Kidney glomerular epithelial cell (primary cell): ENCODE data around the gene HOXA7.
A peak's percentile ranks its signal among the peaks of the same experiment; 100 is the strongest.

ENCODE experiments used
- DNase-seq: peaks from one replicate; lab custom pipeline; 2025; lab: John Stamatoyannopoulos, UW

HOXA7 gene

DNA sequence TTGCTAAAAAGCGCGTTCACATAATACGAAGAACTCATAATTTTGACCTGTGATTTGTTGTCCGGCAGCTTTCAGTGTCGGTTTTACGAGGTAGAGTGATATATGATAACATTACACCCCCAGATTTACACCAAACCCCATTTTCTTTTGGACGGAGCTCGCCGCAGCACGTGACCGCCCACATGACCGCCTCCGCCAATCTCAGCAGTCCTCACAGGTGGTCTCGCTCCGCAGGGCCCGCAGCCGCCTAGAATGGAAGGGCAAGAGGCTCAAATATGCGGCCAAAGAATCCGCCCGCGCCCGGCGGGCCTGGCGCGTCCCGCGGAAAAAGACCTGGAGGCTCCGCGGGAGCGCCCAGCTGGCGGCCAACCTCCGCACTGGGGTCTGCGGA is at the start of gene HOXA7:
HOXA7 (minus strand) TSS at position 168 of the 391 bp plus-strand sequence; CDS start at position 38, 130 bp downstream.
- DNase-seq = no peak

DNA sequence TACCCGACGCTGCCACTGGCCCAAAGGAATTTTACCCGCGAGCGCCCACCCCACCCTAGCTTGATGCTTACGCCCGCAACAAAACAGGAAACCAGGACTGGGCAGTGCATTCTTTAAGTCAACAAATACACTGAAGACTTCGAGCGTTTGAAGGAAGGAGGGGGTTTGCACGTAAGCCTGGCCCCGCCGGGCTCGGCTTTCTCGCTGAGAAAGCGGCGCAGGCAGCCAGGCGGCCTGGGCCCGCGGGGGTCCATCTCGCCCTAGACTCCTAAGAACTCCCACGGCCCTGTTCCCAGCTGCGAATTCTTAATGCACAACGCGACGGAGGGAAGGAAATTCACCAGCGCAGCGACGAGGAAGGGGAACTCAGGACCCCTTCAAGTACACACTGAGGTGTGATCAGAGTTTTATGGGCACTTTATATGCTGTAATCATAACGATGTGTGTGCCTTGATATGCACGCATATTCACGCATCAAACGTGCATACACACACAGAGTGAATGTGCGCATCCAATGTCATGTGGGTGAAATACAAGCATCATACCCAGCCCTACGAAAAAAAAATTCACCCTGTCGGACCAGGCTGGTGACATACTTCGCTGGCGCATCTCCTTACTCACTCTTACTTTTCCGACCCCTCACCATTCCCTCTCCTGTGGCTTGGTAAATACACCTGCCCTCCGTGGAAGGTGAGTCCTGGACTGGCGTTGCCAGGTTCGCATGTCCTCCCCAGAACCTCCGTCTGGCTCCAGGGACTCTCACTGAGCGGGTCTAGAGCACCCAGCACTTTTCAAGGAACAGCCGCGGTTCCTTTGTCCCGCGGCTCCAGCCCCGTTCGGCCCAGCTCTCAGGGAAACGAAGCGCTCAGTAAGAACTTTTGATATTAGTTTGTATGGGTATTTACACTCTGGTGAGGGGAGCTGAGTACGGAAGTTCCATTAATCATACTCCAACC is 49.1 kb upstream of the HOXA7 start:
- DNase-seq = no peak

DNA sequence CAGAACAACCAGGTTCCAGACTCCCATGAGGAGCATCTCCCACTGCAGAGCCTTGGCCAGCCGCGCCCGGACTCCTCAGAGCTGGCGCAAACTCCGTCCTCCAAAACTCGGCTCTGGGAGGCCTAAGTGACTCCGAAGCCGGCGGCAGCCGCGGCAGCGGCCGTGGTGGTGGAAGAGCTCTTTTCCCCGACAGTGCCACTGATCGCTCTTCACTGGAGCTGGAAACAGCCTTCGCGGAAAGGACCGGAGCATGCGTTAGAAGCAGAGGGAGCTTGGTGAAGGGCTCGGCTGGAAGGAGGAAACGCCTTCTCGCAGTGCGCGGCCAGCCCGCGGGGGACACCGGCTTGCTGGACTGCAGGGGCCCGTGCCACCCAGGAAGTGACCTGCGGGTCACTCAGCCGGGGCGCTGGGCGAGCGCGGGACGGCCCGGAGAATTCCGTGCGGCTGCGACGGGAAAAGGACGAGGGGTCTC is 48.4 kb upstream of the HOXA7 start:
- DNase-seq = no peak

DNA sequence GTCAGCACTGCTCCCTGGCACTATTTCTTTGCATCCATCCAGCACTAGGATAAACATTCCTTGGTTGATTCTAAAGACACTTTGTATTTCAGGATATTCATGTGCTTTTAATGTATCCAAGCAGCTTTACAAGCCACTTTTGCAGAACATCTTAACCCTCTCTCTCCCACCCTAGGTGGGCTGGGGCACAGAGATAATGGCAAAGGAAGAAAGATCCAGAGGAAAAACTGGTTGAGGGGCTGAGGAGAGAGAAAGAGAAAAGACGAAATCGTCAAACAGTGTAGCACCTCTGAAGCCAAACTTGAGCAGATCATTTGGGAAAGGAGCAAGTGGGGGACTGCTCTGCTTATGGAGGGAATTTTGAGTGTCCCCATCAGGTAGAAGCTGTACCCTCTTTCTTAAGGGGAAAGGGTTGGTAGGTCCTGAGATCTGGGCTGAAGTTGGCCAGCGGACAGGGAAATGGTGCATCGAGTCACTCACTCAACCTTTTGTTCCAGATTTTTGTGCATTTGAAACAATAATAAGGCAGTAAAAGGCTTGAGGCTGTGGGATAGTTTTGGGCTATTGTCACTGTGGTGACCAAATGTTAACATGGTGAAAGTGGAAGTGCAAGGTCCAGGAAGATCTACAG is 47.6 kb upstream of the HOXA7 start:
- no peak for DNase-seq

DNA sequence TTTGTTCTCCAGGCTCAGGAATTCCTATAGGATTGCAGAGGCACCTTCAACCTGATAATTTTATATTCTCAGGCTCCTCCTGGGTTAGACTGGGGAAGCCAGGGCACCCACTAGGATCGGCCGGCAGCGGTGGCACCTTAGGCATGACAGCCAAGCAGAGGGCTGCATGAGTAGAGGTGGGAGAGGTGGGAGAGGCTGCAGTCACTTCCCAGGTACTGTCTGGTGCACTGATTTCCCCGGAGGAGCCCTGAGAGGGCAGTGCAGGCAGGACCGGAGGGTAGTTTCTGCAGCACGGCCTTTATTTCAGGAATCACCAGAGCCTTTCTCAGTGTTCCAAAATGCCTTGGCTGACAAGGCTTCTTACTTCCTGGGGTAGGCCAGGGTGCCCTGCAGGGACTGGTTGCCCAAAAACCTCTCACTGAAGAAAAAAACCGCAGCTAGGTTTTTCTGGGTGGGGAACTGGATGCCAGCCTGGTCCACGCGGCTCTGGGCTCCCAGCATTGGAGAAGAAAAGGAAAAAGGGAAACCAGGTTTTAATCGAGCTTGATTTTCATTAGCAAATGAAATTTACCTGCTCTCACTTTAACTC is 47.0 kb upstream of the HOXA7 start:
- no peak for DNase-seq

GRCh38 chr7:27202862-27203134 is 46.3 kb upstream of the HOXA7 start:
- no peak for DNase-seq

GRCh38 chr7:27202018-27202861 is 45.8 kb upstream of the HOXA7 start:
- DNase-seq = no peak

DNA sequence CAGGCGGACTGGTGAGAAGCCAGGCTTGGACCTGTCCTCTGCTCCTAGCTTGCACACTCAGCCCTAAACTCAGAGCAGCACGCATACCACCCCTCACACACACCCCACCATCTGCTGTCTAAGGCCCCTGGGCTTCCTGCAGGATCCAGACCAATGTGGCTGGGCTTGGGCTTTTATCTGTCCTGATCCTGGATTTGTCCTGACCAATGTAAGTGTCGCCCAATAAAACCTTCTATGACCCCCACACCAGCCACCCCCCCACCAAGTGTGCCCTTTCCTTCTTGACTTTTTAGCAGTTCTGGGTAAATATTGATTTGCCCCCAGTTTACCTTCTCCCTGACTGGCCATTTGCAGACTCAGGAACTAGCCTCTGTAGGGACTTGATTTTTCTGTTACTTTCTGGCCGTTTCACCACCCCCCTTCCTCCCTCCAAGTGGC is 45.1 kb upstream of the HOXA7 start:
- DNase-seq = no peak

DNA sequence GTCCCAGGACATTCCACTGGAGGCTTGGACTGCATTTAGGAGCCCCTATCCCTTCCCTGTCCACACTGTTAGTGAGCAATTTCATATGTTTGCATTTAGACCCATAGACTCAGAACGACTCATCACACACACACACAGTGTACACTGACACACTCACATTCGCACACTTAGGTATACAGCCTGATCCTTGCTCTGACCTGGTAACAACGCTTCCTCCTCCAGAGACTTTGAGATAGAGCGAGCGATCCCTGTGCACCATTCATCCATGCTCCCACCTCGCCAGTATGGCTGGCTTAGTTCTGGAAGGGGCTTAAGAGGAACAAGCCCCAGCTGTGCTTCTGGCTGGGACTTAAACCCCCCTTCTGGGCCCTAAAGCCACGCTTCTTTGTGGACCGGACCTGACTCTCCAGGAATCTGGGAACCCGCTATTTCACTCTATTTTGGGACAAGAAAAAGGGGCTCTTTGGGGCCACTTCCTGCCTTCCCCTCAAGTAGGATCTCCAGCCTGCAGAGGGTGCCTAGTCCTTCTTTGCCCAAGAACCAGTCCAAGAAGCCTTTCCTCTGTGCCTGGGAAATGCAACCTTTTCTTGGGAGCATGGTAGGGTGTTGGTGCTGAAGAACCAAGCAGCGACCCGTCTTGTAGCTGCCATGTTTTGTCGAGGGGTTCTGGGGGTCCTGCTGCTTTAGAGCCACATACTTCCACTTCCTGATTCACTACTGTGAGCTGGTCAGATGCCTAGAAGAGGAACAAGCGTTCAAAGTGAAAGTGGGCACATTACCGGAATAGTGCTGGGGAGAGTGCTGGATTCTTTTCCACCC is 44.5 kb upstream of the HOXA7 start:
- DNase-seq = no peak

DNA sequence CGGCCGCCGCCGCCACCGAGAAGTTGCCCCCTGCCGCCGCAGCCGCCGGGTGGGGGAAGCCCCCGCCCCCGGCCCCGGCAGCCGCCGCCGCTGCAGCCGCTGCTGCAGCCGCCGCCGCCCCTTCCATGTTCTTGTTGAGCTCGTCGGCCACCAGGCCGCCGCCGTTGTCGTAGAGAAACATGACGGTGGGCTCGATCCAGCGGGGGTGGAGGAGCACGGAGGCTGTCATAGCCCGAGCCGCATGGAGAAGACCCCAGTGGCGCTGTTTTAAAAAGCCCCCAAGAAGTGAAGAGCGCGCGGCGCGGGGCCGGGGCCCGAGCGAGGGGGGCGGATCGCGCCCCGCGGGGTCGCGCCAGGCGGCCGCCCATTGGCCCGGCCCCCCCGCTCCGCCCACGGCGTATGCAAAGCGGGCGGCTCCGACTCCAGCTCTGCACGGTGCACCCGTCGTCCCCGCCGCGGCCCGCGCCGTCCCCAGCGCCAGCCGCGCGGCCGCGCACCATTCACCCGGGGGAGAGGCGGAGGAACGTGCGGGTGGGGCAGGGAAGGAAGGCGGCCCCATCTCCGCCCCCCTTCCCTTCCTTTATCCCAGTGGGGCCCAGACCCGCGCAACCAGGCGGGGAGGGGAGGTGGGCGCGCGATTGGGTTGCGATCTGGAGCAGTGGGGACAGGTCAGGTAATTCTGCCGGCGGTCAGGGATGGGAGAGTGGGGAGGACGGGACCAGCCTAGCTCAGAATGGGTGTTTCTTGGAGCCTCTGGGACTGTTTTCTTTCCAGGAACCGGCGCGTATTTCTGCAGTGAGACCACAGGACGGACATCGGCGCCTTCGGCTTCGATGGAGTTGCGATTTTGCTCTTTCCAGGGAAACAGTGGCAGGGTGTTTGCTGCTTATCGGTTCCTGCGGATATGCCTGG is 43.6 kb upstream of the HOXA7 start, which contains the start of gene HOXA13:
HOXA13 (minus strand) TSS at position 243 of the 912 bp plus-strand sequence; CDS start at position 229, 14 bp downstream.
- DNase-seq = peak; percentile 6

DNA sequence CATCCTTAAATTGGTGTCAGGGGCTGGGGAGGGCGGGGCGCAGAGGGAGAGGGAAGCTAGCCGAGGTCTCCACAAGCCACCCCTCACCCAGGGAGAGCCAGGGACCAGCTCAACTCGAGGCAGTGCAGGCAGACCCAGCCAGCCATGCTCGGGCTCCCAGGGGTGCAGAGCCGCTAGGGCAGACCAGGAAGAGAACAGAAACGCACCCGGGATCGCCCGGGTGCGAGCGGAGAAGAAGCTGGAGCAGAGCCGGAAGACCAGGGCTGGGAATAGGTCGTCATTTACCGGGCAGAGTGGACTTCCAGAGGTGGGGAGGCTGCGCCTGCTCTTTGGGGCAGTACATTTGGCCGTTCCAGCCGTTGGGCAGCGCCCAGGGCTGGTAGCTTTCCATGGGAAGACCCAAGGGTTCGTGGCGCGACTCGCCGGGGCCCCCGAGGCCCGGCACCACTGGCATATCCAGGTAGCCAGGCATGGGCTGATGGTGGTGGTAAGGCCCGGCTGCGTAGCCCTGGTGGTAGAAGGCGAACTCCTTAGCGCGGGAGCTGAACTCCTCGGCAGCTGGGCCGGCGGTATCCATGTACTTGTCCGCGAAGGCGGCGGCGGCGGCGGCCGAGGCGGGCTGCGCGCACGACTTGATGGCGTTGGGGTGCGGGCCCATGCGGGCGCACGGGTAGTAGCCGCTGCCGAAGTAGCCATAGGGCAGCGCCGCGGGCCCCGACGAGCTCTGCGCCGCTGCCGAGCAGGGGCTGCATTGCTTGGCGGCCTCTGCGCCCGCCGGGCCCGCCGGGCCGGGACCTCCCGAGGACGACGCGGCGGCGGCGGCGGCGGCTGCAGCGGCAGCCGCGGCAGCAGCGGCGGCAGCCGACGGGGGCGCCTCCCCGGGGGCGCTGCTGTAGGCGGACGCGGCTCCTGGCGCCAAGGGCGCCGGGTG is 42.7 kb upstream of the HOXA7 start:
- DNase-seq = no peak

GRCh38 chr7:27198138-27198841 is 41.8 kb upstream of the HOXA7 start:
- DNase-seq = no peak

GRCh38 chr7:27197137-27198042 is 40.9 kb upstream of the HOXA7 start:
- no peak for DNase-seq

DNA sequence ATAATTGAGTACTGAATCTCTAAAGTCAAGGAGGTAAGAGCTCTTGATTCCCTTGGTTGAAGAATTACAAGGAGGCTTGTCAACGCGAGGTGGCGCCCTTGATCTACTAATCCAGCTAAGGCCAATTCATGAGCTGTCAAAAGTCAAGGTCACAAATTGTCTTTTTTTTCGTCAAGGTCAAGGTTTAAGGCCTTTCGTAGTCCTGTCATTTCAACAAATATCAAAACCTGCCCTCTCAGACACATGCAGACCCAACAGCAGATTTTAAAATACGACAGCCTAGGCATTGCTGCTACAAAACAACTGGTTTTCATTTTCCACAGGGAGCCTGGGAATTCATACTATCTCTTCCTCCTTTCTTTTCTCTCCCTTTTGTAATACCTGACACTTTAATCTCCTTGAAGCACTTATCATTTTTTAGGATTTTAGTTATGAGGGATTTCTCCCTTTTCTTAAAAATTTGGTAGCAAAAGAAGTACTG is 39.9 kb upstream of the HOXA7 start:
- peak; percentile 38 for DNase-seq

DNA sequence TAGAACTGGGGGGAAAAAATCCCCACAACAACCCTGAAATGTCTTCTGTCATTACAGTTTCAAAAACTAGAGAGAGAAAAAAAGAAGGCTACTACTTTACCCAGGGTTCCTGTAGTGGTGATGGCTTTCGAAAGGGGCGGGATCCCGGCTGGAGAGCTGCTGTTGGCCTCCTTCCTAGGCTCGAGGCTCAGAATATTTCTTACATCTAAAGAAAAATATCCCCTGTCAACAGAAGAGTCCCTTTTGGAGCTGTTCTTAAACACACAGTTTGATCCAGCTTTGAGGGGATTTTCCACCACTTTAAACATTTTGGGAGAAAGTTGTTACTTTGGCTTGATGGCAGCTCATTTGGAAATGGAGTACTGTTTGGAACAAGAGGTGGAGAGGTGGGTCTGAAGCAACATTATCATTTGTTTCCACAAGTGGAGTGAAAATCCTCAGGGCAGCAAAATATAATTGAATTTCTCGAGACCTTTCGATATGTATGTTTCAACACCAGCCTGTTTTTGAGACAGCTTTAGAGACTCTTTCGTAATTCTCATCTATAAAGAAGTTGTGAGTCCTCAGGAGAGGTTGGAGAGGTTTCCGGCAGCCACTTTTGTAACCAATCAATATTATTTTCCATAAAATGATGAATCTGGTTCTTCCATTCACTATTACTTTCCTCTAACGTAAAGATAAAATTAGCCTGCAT is 38.4 kb upstream of the HOXA7 start:
- DNase-seq = no peak

GRCh38 chr7:27194002-27194352 is 37.5 kb upstream of the HOXA7 start:
- DNase-seq = no peak
